GM18526 (cell line): ENCODE data around the gene SLC36A2.

Source experiments
- POLR2A ChIP-seq: IDR thresholded peaks from 3 replicates; pipeline ENCODE4 v1.6.1; 2011; ENCODE audit not compliant: insufficient read length; ENCODE audit errors: extremely low read depth

Gene SLC36A2

DNA sequence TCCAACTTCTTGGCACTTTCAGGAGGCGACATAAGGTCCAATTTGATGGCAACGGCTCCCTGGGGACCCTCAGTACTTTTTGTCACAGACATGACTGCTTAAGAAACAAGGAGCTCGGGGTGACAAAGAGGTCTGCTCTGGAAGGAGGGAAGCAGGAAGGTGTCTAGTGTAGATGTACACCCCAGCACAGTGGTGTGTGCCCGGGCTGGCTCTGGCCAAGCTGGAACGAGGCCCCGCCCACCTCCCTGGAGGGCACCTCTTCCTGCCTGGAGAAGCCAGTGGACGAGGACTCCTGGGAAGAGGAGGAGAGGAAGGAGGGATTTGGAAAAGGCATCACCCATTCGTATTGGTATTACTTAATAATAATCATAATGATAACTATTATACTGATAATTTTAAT, at the start of gene SLC36A2:
Gene SLC36A2, minus strand, starts transcription at position 191 of the 400 bp plus-strand sequence. Its CDS starts 99 bp downstream, at position 92.
- no peak for TF ChIP-seq POLR2A

DNA sequence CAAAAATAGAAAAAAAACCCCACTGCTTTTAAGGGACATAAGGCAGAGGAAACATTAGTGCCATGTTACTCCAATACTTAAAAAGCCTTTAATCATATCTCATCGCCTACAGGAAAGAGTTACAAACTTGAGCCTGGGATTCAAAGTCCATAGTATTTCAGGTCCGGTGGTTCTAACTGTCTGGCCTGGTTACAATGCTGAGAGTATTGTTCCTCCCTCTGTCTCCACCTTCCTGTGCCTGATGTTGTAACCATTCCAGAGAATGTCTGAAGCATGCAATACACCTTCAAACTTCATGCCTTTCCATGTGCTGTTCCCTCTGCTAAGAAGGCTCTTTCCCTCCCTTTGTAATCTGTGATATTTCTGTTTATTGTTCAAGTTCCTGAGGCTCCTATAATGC, 41.6 kb upstream of the SLC36A2 start:
- no peak for TF ChIP-seq POLR2A

- no peak for TF ChIP-seq POLR2A
Observed at GRCh38 chr5:151384106-151384505, 36.7 kb upstream of the SLC36A2 start.

GRCh38 chr5:151383011-151383410, 35.7 kb upstream of the SLC36A2 start:
- no peak for TF ChIP-seq POLR2A

DNA sequence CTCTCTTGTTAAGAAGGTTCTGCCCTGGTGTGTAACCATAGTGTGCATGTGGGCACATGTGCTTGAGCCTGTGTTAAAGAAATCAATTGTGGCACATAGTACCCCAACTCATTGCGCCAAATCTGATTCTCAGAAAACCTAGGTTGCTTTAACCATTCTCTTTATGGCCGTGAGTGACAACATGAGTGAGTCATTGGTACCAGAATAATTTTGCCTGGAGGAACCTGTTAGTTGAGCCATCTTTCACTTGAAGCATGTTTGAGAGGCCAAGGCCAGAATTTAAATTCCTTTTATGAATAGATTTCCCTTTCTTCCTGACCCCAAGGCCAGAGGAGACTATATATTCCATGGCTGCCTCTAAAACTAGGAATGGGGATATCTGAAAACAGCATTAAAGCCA, 35.2 kb upstream of the SLC36A2 start:
- TF ChIP-seq POLR2A = no peak

GRCh38 chr5:151381899-151382298, 34.5 kb upstream of the SLC36A2 start:
- TF ChIP-seq POLR2A = no peak

DNA sequence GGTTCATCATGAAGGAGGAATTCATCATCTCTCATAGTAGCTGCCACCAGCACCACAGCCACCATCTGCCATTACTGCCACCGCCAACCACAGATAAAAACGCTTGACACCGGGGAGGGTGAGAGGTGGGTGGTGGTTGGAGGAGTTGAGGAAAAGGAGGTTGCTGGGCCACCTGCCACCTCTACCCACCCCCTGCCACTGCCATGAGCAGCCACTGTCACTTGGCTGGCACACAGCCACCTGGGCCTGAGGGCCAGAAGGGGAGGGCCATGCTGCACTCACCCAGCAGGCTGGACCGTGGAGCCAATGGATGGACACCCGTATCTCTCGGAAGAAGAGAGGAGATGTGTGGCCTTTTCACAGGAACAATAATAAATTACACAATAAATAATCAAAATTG, 31.3 kb upstream of the SLC36A2 start:
- TF ChIP-seq POLR2A = no peak

GRCh38 chr5:151374539-151374938, 27.2 kb upstream of the SLC36A2 start:
- no peak for TF ChIP-seq POLR2A

DNA sequence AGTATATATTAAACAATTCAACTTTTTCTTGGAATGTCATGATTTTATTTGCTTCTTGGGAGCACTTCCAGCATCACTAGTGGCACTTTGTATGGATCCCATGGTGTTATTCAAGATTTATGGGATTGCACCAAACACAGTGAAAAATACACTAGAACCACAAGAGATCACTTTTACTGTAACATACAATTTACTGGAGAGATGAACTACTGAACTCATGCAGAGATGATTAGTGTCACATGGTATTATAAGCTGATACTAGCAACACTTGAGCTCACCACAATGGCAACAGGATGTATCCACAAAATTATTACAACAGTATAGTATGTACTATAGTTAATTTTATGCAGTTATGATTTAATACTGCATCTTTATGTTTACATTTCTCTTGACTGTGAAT, 16.3 kb upstream of the SLC36A2 start:
- no peak for TF ChIP-seq POLR2A

DNA sequence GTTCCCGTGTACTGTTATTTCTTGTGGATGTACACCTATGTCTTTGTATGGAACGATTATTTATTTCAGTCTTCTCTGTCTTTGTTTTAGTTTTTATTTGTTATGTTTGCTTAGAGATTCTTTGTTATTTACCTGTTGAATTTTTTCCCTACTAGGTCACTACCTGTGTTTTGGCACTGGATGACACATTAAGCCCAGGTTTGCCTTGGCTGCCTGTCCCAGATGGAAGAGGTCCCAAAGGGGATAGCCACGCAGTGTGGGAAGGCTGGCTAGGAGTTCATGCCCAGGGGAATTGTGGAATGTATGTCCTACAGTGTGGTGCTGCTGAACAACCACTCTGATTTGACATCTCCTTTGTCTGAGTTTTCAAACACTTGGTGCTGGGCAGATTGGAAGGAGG, 15.6 kb upstream of the SLC36A2 start:
- no peak for TF ChIP-seq POLR2A

DNA sequence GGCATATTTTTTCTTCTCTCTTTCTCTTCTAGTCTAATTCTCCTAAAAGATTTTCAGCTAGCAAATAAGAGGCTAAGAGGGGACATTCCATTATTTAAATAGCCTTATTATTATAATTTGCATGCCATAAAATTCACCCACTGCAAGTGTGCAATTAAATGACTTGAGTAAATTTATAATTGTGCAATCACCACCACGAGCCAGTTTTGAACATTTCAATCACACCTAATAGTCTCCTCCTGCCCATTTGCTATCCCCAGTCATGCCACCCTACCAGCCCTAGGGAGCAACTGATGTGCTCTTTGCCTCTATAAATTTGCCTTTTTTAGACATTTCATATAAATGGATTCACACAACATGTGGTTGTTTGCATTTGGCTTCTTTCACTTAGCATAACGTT, 12.0 kb upstream of the SLC36A2 start:
- TF ChIP-seq POLR2A = no peak

DNA sequence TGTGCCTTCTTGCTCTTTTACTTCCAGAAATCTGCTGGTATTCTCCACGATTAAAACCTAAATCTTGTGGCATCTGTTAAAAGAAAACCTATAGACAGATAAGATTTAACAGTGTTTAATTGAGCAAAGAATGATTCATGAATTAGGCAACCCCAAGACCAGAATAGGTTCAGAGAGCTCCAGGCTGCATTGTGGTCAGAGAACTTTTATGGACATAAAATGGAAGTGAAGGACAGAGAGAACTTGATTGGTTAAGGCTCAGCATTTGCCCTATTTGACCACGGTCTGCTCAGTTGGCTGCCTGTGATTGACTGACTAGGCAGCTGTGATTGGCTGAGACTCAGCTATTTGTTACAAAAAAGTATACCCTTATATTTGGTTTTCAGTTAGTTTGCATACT, 10.4 kb upstream of the SLC36A2 start:
- no peak for TF ChIP-seq POLR2A

DNA sequence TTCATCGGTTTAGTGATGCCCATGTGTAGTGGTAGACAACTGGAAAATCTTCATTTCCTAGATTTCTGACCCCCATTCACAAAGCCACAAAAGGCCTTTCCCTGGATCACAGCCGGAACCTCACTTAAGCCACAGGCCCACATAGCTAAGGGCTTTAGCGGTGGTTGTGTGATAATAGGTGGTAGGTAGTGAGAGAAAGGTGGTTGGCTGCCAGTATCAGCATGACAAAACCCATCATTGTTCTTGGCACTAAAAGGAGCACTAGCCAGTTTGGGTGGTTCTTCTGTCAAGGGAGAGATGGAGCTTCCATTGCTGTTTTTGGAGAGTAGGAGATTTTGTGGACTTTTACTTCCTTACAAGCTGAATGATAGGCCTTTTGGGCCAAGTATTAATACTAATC, 9.7 kb upstream of the SLC36A2 start:
- no peak for TF ChIP-seq POLR2A

- TF ChIP-seq POLR2A = no peak
Observed at GRCh38 chr5:151351671-151352070, 4.3 kb upstream of the SLC36A2 start.

GRCh38 chr5:151348789-151349188, 1.4 kb upstream of the SLC36A2 start:
- no peak for TF ChIP-seq POLR2A

DNA sequence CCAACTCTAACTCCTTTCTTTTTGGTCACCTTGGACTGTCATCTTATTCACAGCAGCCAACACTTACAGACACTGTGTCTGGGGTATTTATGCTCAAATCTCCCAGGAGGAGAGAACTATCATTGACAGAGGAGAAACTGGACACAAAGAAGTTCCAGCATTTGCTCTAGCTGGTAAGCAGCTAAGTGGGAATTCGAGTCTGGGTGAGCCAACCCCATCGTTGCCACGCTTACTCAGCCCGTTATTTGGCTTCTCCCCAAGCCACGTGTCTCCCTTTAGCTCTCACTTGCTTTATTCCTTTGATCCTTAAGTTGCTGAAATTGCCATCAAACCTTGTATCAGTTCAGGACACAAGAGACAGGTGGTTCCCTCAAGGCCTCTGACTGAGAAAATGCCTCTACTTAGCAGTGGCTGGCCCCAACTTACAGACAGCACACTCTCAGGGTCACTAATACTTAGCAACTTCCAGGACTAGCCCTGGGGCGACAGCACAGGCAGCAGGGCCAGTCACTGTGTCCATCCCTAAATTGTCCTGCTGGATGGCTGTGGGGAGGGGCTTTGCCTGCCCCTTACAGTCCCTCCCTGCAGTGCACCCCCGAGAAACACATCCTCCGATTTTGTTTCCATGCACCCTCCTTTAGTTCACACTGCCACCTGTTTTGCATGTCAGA, 1.4 kb downstream of the SLC36A2 start:
- no peak for TF ChIP-seq POLR2A

DNA sequence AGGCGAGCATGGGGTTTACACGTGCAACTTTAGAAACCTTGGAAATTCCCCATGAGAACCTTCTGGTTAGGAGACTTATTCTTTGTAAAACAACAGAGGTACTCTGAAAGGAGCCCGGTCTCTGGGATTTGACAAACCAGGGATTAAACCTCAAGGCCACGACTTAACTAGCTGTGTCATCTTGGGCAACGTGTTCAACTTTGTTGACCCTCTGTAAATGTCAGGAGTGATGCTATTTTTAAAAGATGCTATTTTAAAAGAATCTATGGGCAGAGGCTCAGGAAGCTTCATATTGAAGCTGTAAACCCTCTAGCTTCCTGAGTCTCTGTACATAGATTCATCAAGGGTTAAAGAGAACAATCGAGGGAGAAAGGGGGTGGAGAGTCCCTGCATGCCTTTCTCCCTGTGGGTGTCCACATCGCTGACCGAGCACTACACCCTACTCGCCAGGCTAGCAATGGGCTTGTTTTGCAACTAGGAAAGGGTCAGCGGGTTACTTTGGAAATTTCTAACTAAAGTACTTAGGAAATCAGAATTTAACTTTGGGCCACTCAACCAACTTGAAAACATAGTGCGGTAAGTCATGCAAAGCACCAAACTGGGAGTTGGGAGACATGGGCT, 2.1 kb downstream of the SLC36A2 start:
- TF ChIP-seq POLR2A = no peak
